Right lobe of liver (tissue), 6 donors: ENCODE measurements around the gene SCCPDH. TPM values are rescaled to one million over a fixed set of nuclear protein-coding genes. Genes with fewer than 3 reads are reported as not detected.
"Not testable (repeated sequence)": the region's sequence is repeated elsewhere in the genome, so short reads cannot be mapped to it uniquely, and the experiment has no call there.

Experiments used
- ATAC-seq, 4 donors: fragments of 200-7000 bp; cut with Tn5 transposase; one replicate each; pipeline ENCODE4 v1.9.1; 2020; ENCODE audit warnings: mild to moderate bottlenecking in 4 of 4, moderate library complexity in 4 of 4
- DNase-seq, 3 donors: peaks; one replicate each; pipeline ENCODE4 v3.0.0-alpha.2; 2020
- H3K27ac ChIP-seq, 3 donors: fragments of 200-600 bp; one replicate each; pipeline ENCODE4 v1.8.0; 2022
- H3K27me3 ChIP-seq, 2 donors: fragments of 200-600 bp; one replicate each; pipeline ENCODE4 v1.8.0; 2022
- H3K36me3 ChIP-seq, 4 donors: fragments of 200-600 bp; sonication (generic) in 1 of 4; one replicate each; pipeline versions ENCODE4 v1.5.1 to v1.8.0; 2017 to 2022; ENCODE audit warnings: control low read depth in 1 of 4
- H3K4me1 ChIP-seq, 4 donors: fragments of 200-600 bp; sonication (generic) in 1 of 4; one replicate each; pipeline versions ENCODE4 v1.5.1 to v1.8.0; 2017 to 2022; ENCODE audit warnings: control low read depth in 1 of 4
- H3K4me3 ChIP-seq, 3 donors: fragments of 200-600 bp; one replicate each; pipeline ENCODE4 v1.8.0; 2022
- H3K9me3 ChIP-seq, 4 donors: fragments of 200-600 bp; sonication (generic) in 1 of 4; one replicate each; pipeline versions ENCODE4 v1.5.1 to v1.8.0; 2017 to 2022; ENCODE audit warnings: control low read depth in 1 of 4
- CTCF ChIP-seq, 4 donors: fragments of 200-600 bp in 3 of 4; fragments of 450-650 bp in 1 of 4; IDR thresholded peaks; one replicate each; pipeline versions ENCODE4 v1.5.1 to v1.8.0; 2016 to 2022; ENCODE audit warnings: antibody characterized with exemption in 4 of 4, mild to moderate bottlenecking in 2 of 4
- POLR2A ChIP-seq: fragments of 450-650 bp; IDR thresholded peaks from one replicate; pipeline ENCODE4 v1.6.1; 2017; ENCODE audit warnings: antibody characterized with exemption, mild to moderate bottlenecking
- WGBS: methylation state at CpG from one replicate; pipeline ENCODE4 v1.1.6; 2018; ENCODE audit warnings: low coverage, low lambda C conversion rate; ENCODE audit not compliant: insufficient coverage; ENCODE audit errors: missing lambda C conversion rate; 5-methylcytosine and 5-hydroxymethylcytosine counted together
- intact Hi-C, 2 donors: fragments of 100-400 bp; cut with DNase I; formaldehyde crosslinking; loops; one replicate each; pipeline versions ENCODE4 v1.11.2 to v1.14.1; 2022
- total RNA-seq, 6 experiments: library from RNA; depleted of rRNA in 2 of 6; stranded (reverse); fragments of >200 nt in 2 of 6; fragmentation: NEBNext Ultra II Directional in 3 of 6; extraction: Animal tissue kit (Norgen Biotek cat#: 25700) in 3 of 6; gene quantifications; one replicate each; pipeline versions ENCODE4 v1.1.0 to v1.2.4, GENCODE V29; 2016 to 2023
- donor health status: DM: no; HTN: yes; CAD: no.
- donor health status: DM: no; HTN: no; CAD: no.
- donor health status: DM: no; HTN: no; CAD: no.
- donor health status: DM: no; HTN: yes; CAD: no.
- donor health status: DM: no; HTN: yes; CAD: no.

SCCPDH gene
- total RNA-seq, 6 experiments from 2014 or later, result 80.3 to 125 (median 85.3) TPM

- no peak overlapping the region for H3K4me3 ChIP-seq
Observed at GRCh38 chr1:246711548-246712003, 12.6 kb upstream of the SCCPDH start.

GRCh38 chr1:246712428-246712827 lies 11.8 kb upstream of the SCCPDH start:
- ATAC-seq, intact Hi-C loops, H3K36me3 ChIP-seq, H3K27me3 ChIP-seq, H3K9me3 ChIP-seq, H3K27ac ChIP-seq, H3K4me3 ChIP-seq, DNase-seq: not testable (repeated sequence)
- WGBS, result 95% methylated on average over 4 of the region's 5 CpGs
- peaks cover 0 to 35% (median 7%) of the 10 kb centered on the region in 4 donors for H3K4me1 ChIP-seq

More at GRCh38 chr1:246711548-246712003, 12.6 kb upstream of the SCCPDH start:
- intact Hi-C loops, result no loop called here
- DNase-seq (peak in 1 of 3 donors; percentile 52), ATAC-seq (peak in 1 of 4 donors; percentile 27)
- no peaks in the 10 kb centered on the region for H3K9me3 ChIP-seq
- TF ChIP-seq POLR2A (no peak), CTCF (IDR thresholded peaks at IDR 0.05) (no peak)
- H3K4me1 ChIP-seq, result peaks cover 0 to 35% (median 10%) of the 10 kb centered on the region in 4 donors
- WGBS, result no CpG with 5 or more reads among the region's 3 CpGs
- H3K36me3 ChIP-seq, result no peaks in the 10 kb centered on the region
- H3K27ac ChIP-seq, result peak overlapping the region in 1 of 3 donors; percentile 43
- H3K27me3 ChIP-seq, result no peaks in the 10 kb centered on the region

- 60% methylated on average over 1 of the region's 2 CpGs for WGBS
- H3K4me3 ChIP-seq, H3K27me3 ChIP-seq, DNase-seq, H3K4me1 ChIP-seq, ATAC-seq, intact Hi-C loops, H3K9me3 ChIP-seq, H3K36me3 ChIP-seq, H3K27ac ChIP-seq: not testable (repeated sequence)
Observed at GRCh38 chr1:246719361-246719760, 4.8 kb upstream of the SCCPDH start.

GRCh38 chr1:246720814-246721213 lies 3.4 kb upstream of the SCCPDH start:
- H3K27ac ChIP-seq, intact Hi-C loops, H3K9me3 ChIP-seq, H3K36me3 ChIP-seq, ATAC-seq, H3K4me3 ChIP-seq, H3K4me1 ChIP-seq, H3K27me3 ChIP-seq, DNase-seq: not testable (repeated sequence)
- WGBS, result 76% methylated on average over 7 of the region's 7 CpGs

GRCh38 chr1:246722720-246723119 lies 1.5 kb upstream of the SCCPDH start:
- 100% methylated on average over 4 of the region's 4 CpGs for WGBS
- H3K27me3 ChIP-seq, result no peaks in the 10 kb centered on the region
- peaks cover 0 to 16% (median 6%) of the 10 kb centered on the region in 4 donors for H3K4me1 ChIP-seq
- no peak overlapping the region for H3K27ac ChIP-seq
- peaks cover 0 to 8% (median 0%) of the 10 kb centered on the region in 4 donors for H3K36me3 ChIP-seq
- no peak overlapping the region for H3K4me3 ChIP-seq
- ATAC-seq (no peak), DNase-seq (no peak)
- intact Hi-C loops, result no loop called here
- no peaks in the 10 kb centered on the region for H3K9me3 ChIP-seq
- TF ChIP-seq POLR2A, result no peak
- no peak for TF ChIP-seq CTCF (IDR thresholded peaks at IDR 0.05)

- intact Hi-C loops, result no loop called here
- Histone ChIP-seq H3K4me1 (peaks cover 0 to 27% (median 10%) of the 10 kb centered on the region in 4 donors), H3K27ac (peak overlapping the region; percentile 83), H3K36me3 (peaks cover 0 to 27% (median 10%) of the 10 kb centered on the region in 4 donors), H3K9me3 (no peaks in the 10 kb centered on the region), H3K27me3 (no peaks in the 10 kb centered on the region), H3K4me3 (peak overlapping the region; percentile 84 to 91 (median 85))
- 2% methylated on average over 10 of the region's 13 CpGs for WGBS
- DNase-seq, result no peak
- no peak for TF ChIP-seq CTCF (IDR thresholded peaks at IDR 0.05)
- no peak for TF ChIP-seq POLR2A
- ATAC-seq, result peak; percentile 8 to 18 (median 13)
Observed at GRCh38 chr1:246724731-246725095, 504 bp downstream of the SCCPDH start.
